ENCODE data around the gene FRRS1L.

DNA sequence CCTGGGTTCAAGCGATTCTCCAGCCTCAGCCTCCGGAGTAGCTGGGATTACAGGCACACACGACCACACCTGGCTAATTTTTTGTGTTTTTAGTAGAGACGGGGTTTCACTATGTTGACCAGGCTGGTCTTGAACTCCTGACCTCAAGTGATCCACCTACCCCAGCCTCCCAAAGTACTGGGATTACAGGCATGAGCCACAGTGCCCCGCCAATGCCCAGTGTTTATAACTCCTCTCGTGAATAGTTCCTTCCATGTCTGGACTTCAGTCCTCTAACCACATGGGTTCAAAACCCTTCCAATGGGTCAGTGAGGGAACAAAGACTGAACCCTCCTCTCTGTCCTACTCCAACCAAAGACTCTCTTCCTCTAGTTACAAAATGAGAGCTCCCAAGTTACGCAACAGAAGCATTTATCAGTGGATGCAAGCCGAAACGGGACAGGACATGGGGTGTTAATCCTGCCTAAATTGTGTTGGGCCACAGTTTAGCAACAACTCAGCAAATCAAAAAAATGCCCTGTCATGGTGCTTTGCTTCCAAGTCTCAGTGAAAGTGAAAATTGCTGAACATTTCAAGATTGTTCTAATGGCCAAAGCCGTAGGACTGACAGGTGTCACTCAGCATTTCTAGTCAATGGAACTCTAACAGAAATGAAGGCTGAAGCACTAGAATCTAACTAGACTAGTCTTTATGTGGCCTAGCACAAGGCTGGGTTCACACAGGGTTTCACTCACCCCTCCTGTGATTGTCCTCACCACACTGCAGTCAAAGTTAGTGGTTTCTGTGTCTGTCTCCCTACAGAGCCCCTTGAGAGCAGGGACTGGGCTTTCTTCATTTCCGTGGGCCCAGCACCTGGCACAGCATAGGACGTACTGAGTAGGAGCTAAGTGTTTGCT is 44.1 kb downstream of the FRRS1L start:
- TF ChIP-seq ZNF70 (CRISPR knock-in tag; IDR thresholded peaks at IDR 0.05) (no peak), CSDC2 (CRISPR knock-in tag; IDR thresholded peaks at IDR 0.05) (no peak), OSR1 (CRISPR knock-in tag; IDR thresholded peaks at IDR 0.05) (no peak), ZFP3 (CRISPR knock-in tag; IDR thresholded peaks at IDR 0.05) (no peak), ESRRG (CRISPR knock-in tag; IDR thresholded peaks at IDR 0.05) (no peak), GLIS3 (CRISPR knock-in tag; IDR thresholded peaks at IDR 0.05) (no peak), SNAI2 (CRISPR knock-in tag; IDR thresholded peaks at IDR 0.05) (no peak), ISL1 (CRISPR knock-in tag; IDR thresholded peaks at IDR 0.05) (no peak), BACH2 (CRISPR knock-in tag; IDR thresholded peaks at IDR 0.05; ENCODE audit: borderline replicate concordance) (no peak), RARB (CRISPR knock-in tag; IDR thresholded peaks at IDR 0.05) (no peak), ZNF565 (CRISPR knock-in tag; conservative IDR thresholded peaks at IDR 0.05; ENCODE audit: low read depth) (no peak)
- TF ChIP-seq, protein P1, sequence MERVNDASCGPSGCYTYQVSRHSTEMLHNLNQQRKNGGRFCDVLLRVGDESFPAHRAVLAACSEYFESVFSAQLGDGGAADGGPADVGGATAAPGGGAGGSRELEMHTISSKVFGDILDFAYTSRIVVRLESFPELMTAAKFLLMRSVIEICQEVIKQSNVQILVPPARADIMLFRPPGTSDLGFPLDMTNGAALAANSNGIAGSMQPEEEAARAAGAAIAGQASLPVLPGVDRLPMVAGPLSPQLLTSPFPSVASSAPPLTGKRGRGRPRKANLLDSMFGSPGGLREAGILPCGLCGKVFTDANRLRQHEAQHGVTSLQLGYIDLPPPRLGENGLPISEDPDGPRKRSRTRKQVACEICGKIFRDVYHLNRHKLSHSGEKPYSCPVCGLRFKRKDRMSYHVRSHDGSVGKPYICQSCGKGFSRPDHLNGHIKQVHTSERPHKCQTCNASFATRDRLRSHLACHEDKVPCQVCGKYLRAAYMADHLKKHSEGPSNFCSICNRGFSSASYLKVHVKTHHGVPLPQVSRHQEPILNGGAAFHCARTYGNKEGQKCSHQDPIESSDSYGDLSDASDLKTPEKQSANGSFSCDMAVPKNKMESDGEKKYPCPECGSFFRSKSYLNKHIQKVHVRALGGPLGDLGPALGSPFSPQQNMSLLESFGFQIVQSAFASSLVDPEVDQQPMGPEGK (CRISPR knock-in tag; IDR thresholded peaks at IDR 0.05; ENCODE audit: borderline replicate concordance), result no peak
- TF ChIP-seq, protein P2, sequence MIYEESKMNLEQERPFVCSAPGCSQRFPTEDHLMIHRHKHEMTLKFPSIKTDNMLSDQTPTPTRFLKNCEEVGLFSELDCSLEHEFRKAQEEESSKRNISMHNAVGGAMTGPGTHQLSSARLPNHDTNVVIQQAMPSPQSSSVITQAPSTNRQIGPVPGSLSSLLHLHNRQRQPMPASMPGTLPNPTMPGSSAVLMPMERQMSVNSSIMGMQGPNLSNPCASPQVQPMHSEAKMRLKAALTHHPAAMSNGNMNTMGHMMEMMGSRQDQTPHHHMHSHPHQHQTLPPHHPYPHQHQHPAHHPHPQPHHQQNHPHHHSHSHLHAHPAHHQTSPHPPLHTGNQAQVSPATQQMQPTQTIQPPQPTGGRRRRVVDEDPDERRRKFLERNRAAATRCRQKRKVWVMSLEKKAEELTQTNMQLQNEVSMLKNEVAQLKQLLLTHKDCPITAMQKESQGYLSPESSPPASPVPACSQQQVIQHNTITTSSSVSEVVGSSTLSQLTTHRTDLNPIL (CRISPR knock-in tag; IDR thresholded peaks at IDR 0.05; ENCODE audit: low read depth), result no peak

Measured in SK-N-SH treated with all-trans-retinoic acid at 6 μM for 48 hours (cell line).